Keratinocyte (primary cell): ENCODE results near the gene PUDP. TPM values are rescaled to one million over a fixed set of nuclear protein-coding genes. Genes with fewer than 3 reads are reported as not detected.

Experiments used
- DNase-seq: peaks from one replicate; pipeline ENCODE4 v3.0.0-alpha.2; 2011; ENCODE audit warnings: low read depth, missing footprints, low spot score
- FAIRE-seq: peaks from 2 replicates; lab custom pipeline; 2011; peaks lifted over from hg19 to GRCh38; lab: Jason Lieb, UNC
- H2AFZ ChIP-seq: 2 replicates; pipeline ENCODE4 v1.6.0; 2012; ENCODE audit warnings: low read length, control low read depth, inconsistent platforms; ENCODE audit not compliant: control insufficient read depth
- H3K27ac ChIP-seq: 2 replicates; pipeline ENCODE4 v1.5.1; 2011; ENCODE audit warnings: low read length; ENCODE audit not compliant: control insufficient read depth, insufficient read depth
- H3K27me3 ChIP-seq: 3 replicates; pipeline ENCODE4 v1.6.0; 2011; ENCODE audit warnings: low read length; ENCODE audit not compliant: control insufficient read depth, insufficient read depth; ENCODE audit errors: extremely low read depth
- H3K36me3 ChIP-seq, 2 experiments: 2 replicates in 1 of 2; 3 replicates in 1 of 2; pipeline ENCODE4 v1.5.1; 2011; ENCODE audit warnings: low read length in 2 of 2, mild to moderate bottlenecking in 1 of 2; ENCODE audit not compliant: control insufficient read depth in 2 of 2, insufficient read depth in 2 of 2; ENCODE audit errors: extremely low read depth in 1 of 2
- H3K4me1 ChIP-seq: 3 replicates; pipeline ENCODE4 v1.5.1; 2011; ENCODE audit warnings: low read length; ENCODE audit not compliant: control insufficient read depth, insufficient read depth; ENCODE audit errors: extremely low read depth
- H3K4me2 ChIP-seq: 3 replicates; pipeline ENCODE4 v1.6.0; 2011; ENCODE audit warnings: low read depth, low read length; ENCODE audit not compliant: control insufficient read depth, insufficient read depth; ENCODE audit errors: extremely low read depth
- H3K4me3 ChIP-seq, 3 experiments: fragments of 200-600 bp in 1 of 3; sonication (generic) in 1 of 3; 2 replicates in 2 of 3; 3 replicates in 1 of 3; pipeline ENCODE4 v1.5.1; 2011 to 2016; ENCODE audit warnings: low read length in 3 of 3, mild to moderate bottlenecking in 3 of 3, control low read depth in 2 of 3, inconsistent platforms in 1 of 3, low read depth in 1 of 3, mixed read lengths in 1 of 3, mixed run types in 1 of 3, moderate library complexity in 1 of 3; ENCODE audit not compliant: control insufficient read depth in 2 of 3, insufficient read depth in 2 of 3; ENCODE audit errors: extremely low read depth in 1 of 3
- H3K79me2 ChIP-seq: 2 replicates; pipeline ENCODE4 v1.6.0; 2012; ENCODE audit warnings: low read length; ENCODE audit not compliant: control insufficient read depth, insufficient read depth
- H3K9ac ChIP-seq: 3 replicates; pipeline ENCODE4 v1.6.0; 2011; ENCODE audit warnings: low read length; ENCODE audit not compliant: control insufficient read depth, insufficient read depth; ENCODE audit errors: extremely low read depth
- H3K9me1 ChIP-seq: 3 replicates; pipeline ENCODE4 v1.6.0; 2011; ENCODE audit warnings: low read length; ENCODE audit not compliant: control insufficient read depth, insufficient read depth; ENCODE audit errors: extremely low read depth
- H3K9me3 ChIP-seq: 2 replicates; pipeline ENCODE4 v1.5.1; 2012; ENCODE audit warnings: low read depth, low read length; ENCODE audit not compliant: control insufficient read depth
- H4K20me1 ChIP-seq: 3 replicates; pipeline ENCODE4 v1.6.0; 2011; ENCODE audit warnings: low read length; ENCODE audit not compliant: control insufficient read depth, insufficient read depth; ENCODE audit errors: extremely low read depth
- EZH2 ChIP-seq: IDR thresholded peaks from one replicate; pipeline ENCODE4 v1.6.1; 2012; ENCODE audit warnings: inconsistent platforms, mild to moderate bottlenecking, low read length, moderate library complexity
- dilution Hi-C: fragments of 300-500 bp; cut with MboI; formaldehyde crosslinking; loops from one replicate; pipeline ENCODE4 v1.7.0; 2020; ENCODE audit warnings: low sequenced_read_pairs; ENCODE audit not compliant: extremely low pct_ligation_motif_present
- polyA plus RNA-seq, 5 experiments: library from polyadenylated mRNA; depleted of rRNA in 3 of 5; stranded (reverse) in 3 of 5; stranded (forward) in 1 of 5; unstranded in 1 of 5; fragments of >200 nt; gene quantifications; 1 replicate in 1 of 5; 2 replicates in 3 of 5; 3 replicates in 1 of 5; pipeline versions ENCODE4 v1.2.1 to v1.2.3, GENCODE V29; 2011 to 2012; ENCODE audit warnings: missing spikeins in 2 of 5, low read depth in 1 of 5, low replicate concordance in 1 of 5
- TF ChIP-seq, protein P1 (sequence below), 3 experiments: IDR thresholded peaks in 1 of 3; conservative IDR thresholded peaks in 1 of 3; optimal IDR thresholded peaks in 1 of 3; 2 replicates in 2 of 3; 3 replicates in 1 of 3; pipeline versions ENCODE3 to v1.5.1; 2011; ENCODE audit warnings: low read length in 3 of 3, mild to moderate bottlenecking in 3 of 3, moderate library complexity in 2 of 3, control low read depth in 1 of 3, inconsistent platforms in 1 of 3; ENCODE audit not compliant: insufficient read depth in 2 of 3; ENCODE audit errors: extremely low read depth in 1 of 3

PUDP gene
- polyA plus RNA-seq, 1 donor (not counting 4 experiments of a cell fraction or from before 2014, with no cell fraction given): 48.0 TPM

GRCh38 chrX:7146020-7146702, 1.8 kb downstream of the PUDP start:
- no peak overlapping the region for H3K9ac ChIP-seq
- no peak overlapping the region for H3K27ac ChIP-seq
- DNase-seq: no peak
- peaks cover 53% of the 10 kb centered on the region for H3K79me2 ChIP-seq
- no peaks in the 10 kb centered on the region for H3K9me3 ChIP-seq
- H3K4me1 ChIP-seq: peaks cover 3% of the 10 kb centered on the region
- no peaks in the 10 kb centered on the region for H3K9me1 ChIP-seq
- FAIRE-seq: no peak
- dilution Hi-C loops: no loop called here
- H2AFZ ChIP-seq: no peak overlapping the region
- H3K27me3 ChIP-seq: no peaks in the 10 kb centered on the region
- H3K36me3 ChIP-seq: peaks cover 0 to 2% of the 10 kb centered on the region in 2 experiments
- no peaks in the 10 kb centered on the region for H4K20me1 ChIP-seq
- TF ChIP-seq EZH2: no peak
- TF ChIP-seq, protein P1, sequence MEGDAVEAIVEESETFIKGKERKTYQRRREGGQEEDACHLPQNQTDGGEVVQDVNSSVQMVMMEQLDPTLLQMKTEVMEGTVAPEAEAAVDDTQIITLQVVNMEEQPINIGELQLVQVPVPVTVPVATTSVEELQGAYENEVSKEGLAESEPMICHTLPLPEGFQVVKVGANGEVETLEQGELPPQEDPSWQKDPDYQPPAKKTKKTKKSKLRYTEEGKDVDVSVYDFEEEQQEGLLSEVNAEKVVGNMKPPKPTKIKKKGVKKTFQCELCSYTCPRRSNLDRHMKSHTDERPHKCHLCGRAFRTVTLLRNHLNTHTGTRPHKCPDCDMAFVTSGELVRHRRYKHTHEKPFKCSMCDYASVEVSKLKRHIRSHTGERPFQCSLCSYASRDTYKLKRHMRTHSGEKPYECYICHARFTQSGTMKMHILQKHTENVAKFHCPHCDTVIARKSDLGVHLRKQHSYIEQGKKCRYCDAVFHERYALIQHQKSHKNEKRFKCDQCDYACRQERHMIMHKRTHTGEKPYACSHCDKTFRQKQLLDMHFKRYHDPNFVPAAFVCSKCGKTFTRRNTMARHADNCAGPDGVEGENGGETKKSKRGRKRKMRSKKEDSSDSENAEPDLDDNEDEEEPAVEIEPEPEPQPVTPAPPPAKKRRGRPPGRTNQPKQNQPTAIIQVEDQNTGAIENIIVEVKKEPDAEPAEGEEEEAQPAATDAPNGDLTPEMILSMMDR (optimal IDR thresholded peaks at IDR 0.05 in 1 of 3, IDR thresholded peaks at IDR 0.05 in 1 of 3, conservative IDR thresholded peaks at IDR 0.05 in 1 of 3; ENCODE audit: extremely low read depth in 1 of 3, insufficient read depth in 2 of 3, low read length in 3 of 3): no peak
- no peak overlapping the region for H3K4me2 ChIP-seq
- H3K4me3 ChIP-seq: no peak overlapping the region

DNA sequence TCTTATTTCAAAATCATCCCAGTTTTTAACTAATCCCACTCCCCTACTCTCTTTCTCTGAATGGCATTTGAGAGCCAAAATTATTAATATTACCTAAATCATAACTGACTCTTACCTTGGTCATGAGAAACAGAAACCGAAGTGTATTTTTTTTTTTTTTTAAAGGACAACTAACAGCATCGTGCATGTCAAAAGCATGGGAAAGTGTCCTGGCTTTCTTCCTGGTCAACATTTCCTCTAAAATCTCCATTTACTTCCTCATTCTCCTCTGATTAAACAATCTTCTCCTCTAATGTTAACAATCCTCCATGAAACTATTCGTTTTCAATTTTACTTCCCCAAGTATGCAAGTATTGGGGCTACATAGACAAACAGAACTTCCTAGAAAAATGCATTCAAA, 2.5 kb downstream of the PUDP start:
- Histone ChIP-seq H2AFZ (no peak overlapping the region), H3K4me2 (no peak overlapping the region), H3K9ac (no peak overlapping the region), H3K9me3 (no peaks in the 10 kb centered on the region), H3K79me2 (peaks cover 59% of the 10 kb centered on the region), H3K9me1 (no peaks in the 10 kb centered on the region), H3K4me1 (peaks cover 3% of the 10 kb centered on the region), H3K36me3 (peaks cover 0 to 2% of the 10 kb centered on the region in 2 experiments), H3K4me3 (no peak overlapping the region), H4K20me1 (no peaks in the 10 kb centered on the region), H3K27me3 (no peaks in the 10 kb centered on the region), H3K27ac (no peak overlapping the region)
- no peak for TF ChIP-seq EZH2
- TF ChIP-seq, protein P1 (optimal IDR thresholded peaks at IDR 0.05 in 1 of 3, IDR thresholded peaks at IDR 0.05 in 1 of 3, conservative IDR thresholded peaks at IDR 0.05 in 1 of 3; ENCODE audit: extremely low read depth in 1 of 3, insufficient read depth in 2 of 3, low read length in 3 of 3): no peak
- FAIRE-seq: no peak
- no peak for DNase-seq
- dilution Hi-C loops: no loop called here
